22Rv1 (cell line): Measurements from ENCODE around the gene ARHGAP18.

Source experiments
- ZFX ChIP-seq: fragments of 450-650 bp; IDR thresholded peaks from 2 replicates; pipeline ENCODE4 v1.6.1; 2017; ENCODE audit warnings: antibody characterized with exemption, borderline replicate concordance
- TF ChIP-seq, protein P1 (sequence below): fragments of 450-650 bp; IDR thresholded peaks from 2 replicates; pipeline ENCODE4 v1.5.1; 2017; ENCODE audit warnings: mild to moderate bottlenecking

DNA sequence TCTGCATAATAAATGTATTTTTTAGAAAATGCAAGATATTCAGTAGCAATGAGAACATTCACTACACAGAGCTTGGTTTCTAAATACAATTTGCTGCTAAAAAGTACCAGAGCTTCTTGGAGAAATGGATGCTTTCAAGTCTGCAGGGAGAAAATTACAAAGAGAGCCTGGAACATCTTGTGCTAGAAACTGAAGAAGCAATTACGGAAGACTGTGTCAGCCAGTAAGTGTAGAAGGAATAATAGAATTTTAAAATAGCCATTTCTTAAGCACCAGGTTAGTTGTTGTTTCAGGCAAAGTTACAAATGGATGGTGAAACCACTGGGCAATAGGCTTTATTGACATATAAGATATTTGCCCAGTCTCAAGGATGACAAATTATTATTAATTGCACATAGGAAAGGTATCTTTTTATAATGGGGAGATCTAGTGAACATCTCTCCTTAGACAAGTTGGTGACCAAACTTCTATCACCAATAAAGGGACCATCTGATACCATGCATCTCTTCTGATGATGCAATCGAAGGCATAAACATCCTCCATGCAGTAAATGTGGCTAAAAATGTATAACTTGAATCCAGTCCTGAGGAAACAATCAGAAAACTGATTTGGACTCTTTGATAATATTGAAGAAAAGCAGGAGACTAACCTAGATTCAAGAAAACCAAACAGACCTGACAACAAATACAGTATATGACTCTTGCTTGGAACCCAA lies 81.7 kb downstream of the ARHGAP18 start:
- TF ChIP-seq, protein P1, sequence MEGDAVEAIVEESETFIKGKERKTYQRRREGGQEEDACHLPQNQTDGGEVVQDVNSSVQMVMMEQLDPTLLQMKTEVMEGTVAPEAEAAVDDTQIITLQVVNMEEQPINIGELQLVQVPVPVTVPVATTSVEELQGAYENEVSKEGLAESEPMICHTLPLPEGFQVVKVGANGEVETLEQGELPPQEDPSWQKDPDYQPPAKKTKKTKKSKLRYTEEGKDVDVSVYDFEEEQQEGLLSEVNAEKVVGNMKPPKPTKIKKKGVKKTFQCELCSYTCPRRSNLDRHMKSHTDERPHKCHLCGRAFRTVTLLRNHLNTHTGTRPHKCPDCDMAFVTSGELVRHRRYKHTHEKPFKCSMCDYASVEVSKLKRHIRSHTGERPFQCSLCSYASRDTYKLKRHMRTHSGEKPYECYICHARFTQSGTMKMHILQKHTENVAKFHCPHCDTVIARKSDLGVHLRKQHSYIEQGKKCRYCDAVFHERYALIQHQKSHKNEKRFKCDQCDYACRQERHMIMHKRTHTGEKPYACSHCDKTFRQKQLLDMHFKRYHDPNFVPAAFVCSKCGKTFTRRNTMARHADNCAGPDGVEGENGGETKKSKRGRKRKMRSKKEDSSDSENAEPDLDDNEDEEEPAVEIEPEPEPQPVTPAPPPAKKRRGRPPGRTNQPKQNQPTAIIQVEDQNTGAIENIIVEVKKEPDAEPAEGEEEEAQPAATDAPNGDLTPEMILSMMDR = no peak
- no peak for TF ChIP-seq ZFX
